ENCODE measurements around the gene POLR2E. TPM values are rescaled to one million over a fixed set of nuclear protein-coding genes. Genes with fewer than 3 reads are reported as not detected.

Gene POLR2E
- total and polyA plus RNA-seq, 2 of the 13 experiments (the other 11 are each of a cell fraction or from before 2014, with no cell fraction given): 140 to 272 TPM

- no peak for TF ChIP-seq ZBED4 (CRISPR knock-in tag; IDR thresholded peaks at IDR 0.05; ENCODE audit: borderline replicate concordance)
- TF ChIP-seq ZSCAN22 (CRISPR knock-in tag; IDR thresholded peaks at IDR 0.05): no peak
- no peak for TF ChIP-seq ZMYM2 (CRISPR knock-in tag; IDR thresholded peaks at IDR 0.05)
- no peak for TF ChIP-seq ZSCAN29 (CRISPR knock-in tag; conservative IDR thresholded peaks at IDR 0.05)
- TF ChIP-seq ZNF567 (CRISPR knock-in tag; IDR thresholded peaks at IDR 0.05; ENCODE audit: borderline replicate concordance): no peak
- no peak; the same call in 1 of the 2 replicates for TF ChIP-seq ZNF337 (CRISPR knock-in tag; IDR thresholded peaks at IDR 0.05; ENCODE audit: borderline replicate concordance, low read depth)
- no peak for TF ChIP-seq ZFP41 (CRISPR knock-in tag; IDR thresholded peaks at IDR 0.05; ENCODE audit: borderline replicate concordance)
- TF ChIP-seq DDIT3 (CRISPR knock-in tag; IDR thresholded peaks at IDR 0.05): no peak
- no peak; the same call in 1 of the 2 replicates for TF ChIP-seq E2F1 (CRISPR knock-in tag; IDR thresholded peaks at IDR 0.05)
- no peak for TF ChIP-seq JARID2 (CRISPR knock-in tag; IDR thresholded peaks at IDR 0.05; ENCODE audit: insufficient replicate concordance)
- peak; percentile 71; the same call in 1 of the 2 replicates for TF ChIP-seq NFATC3 (CRISPR knock-in tag; IDR thresholded peaks at IDR 0.05)
- no peak; the same call in 1 of the 2 replicates for TF ChIP-seq ATF2 (CRISPR knock-in tag; IDR thresholded peaks at IDR 0.05)
- TF ChIP-seq POLR2AphosphoS5 (IDR thresholded peaks at IDR 0.05; ENCODE audit: low read depth, low read length): peak; percentile 85
- TF ChIP-seq IKZF4 (CRISPR knock-in tag; IDR thresholded peaks at IDR 0.05; ENCODE audit: borderline replicate concordance, low read depth, not compliant biosample characterization): peak; percentile 75
- TF ChIP-seq HNRNPH1 (optimal IDR thresholded peaks at IDR 0.05; ENCODE audit: low read depth, low read length): no peak
- TF ChIP-seq ZNF549 (CRISPR knock-in tag; IDR thresholded peaks at IDR 0.05): no peak
- TF ChIP-seq ZFP36L1 (CRISPR knock-in tag; IDR thresholded peaks at IDR 0.05): peak; percentile 61; the same call in 1 of the 2 replicates
- TF ChIP-seq KLF12 (CRISPR knock-in tag; IDR thresholded peaks at IDR 0.05; ENCODE audit: borderline replicate concordance): no peak
Observed at GRCh38 chr19:1103708-1104310, 8.6 kb upstream of the POLR2E start, which contains the start of gene GPX4 (continued).
